Mesodermal cell (in vitro differentiated cells): ENCODE measurements around the gene AKT2.

ENCODE experiments used
- H3K27ac ChIP-seq: 2 replicates; pipeline ENCODE4 v1.7.0; 2013; ENCODE audit warnings: mild to moderate bottlenecking, low read depth, low read length, moderate library complexity; ENCODE audit not compliant: severe bottlenecking
- H3K36me3 ChIP-seq: 2 replicates; pipeline ENCODE4 v1.7.1; 2013; ENCODE audit warnings: mild to moderate bottlenecking, low read length, moderate library complexity; ENCODE audit not compliant: control insufficient read depth, insufficient read depth
- H3K4me1 ChIP-seq: one replicate; pipeline ENCODE4 v1.7.1; 2013; ENCODE audit warnings: mild to moderate bottlenecking, low read length; ENCODE audit not compliant: insufficient read depth, control insufficient read depth, poor library complexity, severe bottlenecking
- H3K4me3 ChIP-seq: 2 replicates; pipeline ENCODE4 v1.7.0; 2013; ENCODE audit warnings: low read length, control low read depth, mild to moderate bottlenecking; ENCODE audit not compliant: insufficient read depth, poor library complexity, severe bottlenecking; ENCODE audit errors: extremely low read depth
- H3K9me3 ChIP-seq: 2 replicates; pipeline ENCODE4 v1.7.1; 2013; ENCODE audit warnings: mild to moderate bottlenecking, low read length, moderate library complexity; ENCODE audit not compliant: control insufficient read depth
- WGBS, 2 experiments: methylation state at CpG; one replicate each; pipeline ENCODE4 v1.1.5; 2013; ENCODE audit warnings: missing lambda C conversion rate in 2 of 2; ENCODE audit not compliant: insufficient coverage in 2 of 2; 5-methylcytosine and 5-hydroxymethylcytosine counted together

AKT2 gene

DNA sequence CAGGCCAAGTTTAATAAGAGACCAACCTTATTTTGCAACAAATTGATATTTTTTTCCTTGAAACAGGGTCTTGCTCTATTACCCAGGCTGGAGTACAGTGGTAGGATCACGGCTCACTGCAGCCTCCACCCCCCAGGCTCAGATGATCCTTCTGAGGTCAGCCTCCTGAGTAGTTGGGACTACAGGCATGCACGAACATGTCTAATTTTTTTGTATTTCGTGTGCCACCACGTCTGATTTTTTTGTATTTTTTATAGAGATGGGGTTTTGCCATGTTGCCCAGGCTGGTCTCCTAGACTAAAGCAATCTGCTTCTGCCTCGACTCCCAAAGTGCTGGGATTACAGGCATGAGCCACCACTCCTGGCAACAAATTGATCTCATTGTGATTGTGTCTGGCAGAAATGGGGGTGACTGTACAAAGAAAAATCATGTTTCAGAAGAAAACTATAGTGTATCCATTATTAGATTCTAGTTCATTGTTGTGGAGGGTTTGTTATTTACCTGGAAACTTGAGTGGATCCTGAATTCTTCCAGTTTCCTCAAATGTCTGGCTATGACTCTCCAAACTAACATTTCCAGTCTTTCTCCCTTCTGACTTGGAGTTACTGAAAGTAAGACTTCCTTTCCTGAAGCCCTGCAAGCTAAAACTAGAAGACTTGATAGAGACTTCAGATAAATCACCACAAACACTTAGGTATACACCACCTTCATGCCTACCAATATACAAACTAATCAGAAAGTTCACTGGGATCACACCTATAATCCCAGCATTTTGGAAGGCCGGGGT lies 17.3 kb upstream of the AKT2 start:
- no peak overlapping the region for H3K4me3 ChIP-seq
- no peaks in the 10 kb centered on the region for H3K4me1 ChIP-seq
- 60 to 85% methylated on average over 4 of the region's 6 CpGs for WGBS, 2 experiments
- H3K9me3 ChIP-seq, result no peaks in the 10 kb centered on the region
- H3K36me3 ChIP-seq, result no peaks in the 10 kb centered on the region
- no peak overlapping the region for H3K27ac ChIP-seq

DNA sequence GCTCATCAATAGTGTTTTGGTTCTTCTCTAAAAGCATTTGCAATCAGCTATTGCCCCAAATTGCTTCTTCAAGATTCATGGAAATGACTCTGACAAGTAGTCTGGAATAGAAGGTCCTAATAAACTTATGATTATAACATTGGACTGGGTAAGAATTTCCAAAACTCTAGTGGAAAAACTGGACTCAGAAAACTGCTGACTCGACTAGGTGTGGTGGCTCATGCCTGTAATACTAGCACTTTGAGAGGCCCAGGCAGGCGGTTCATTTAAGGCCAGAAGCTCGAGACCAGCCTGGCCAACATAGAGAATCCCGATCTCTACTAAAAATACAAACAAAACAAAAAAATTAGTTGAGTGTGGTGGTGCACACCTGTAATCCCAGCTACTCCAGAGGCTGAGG lies 15.5 kb upstream of the AKT2 start:
- no peaks in the 10 kb centered on the region for H3K9me3 ChIP-seq
- WGBS, 2 experiments, result 78 to 100% methylated on average over 1 to 3 of the region's 4 CpGs
- H3K27ac ChIP-seq, result no peak overlapping the region
- no peaks in the 10 kb centered on the region for H3K4me1 ChIP-seq
- no peaks in the 10 kb centered on the region for H3K36me3 ChIP-seq
- H3K4me3 ChIP-seq, result no peak overlapping the region

GRCh38 chr19:40298026-40298425 lies 12.9 kb upstream of the AKT2 start:
- no peak overlapping the region for H3K27ac ChIP-seq
- H3K9me3 ChIP-seq, result no peaks in the 10 kb centered on the region
- WGBS, 2 experiments, result 100% methylated on average over 1 to 2 of the region's 3 CpGs
- no peaks in the 10 kb centered on the region for H3K36me3 ChIP-seq
- H3K4me1 ChIP-seq, result no peaks in the 10 kb centered on the region
- H3K4me3 ChIP-seq, result no peak overlapping the region

DNA sequence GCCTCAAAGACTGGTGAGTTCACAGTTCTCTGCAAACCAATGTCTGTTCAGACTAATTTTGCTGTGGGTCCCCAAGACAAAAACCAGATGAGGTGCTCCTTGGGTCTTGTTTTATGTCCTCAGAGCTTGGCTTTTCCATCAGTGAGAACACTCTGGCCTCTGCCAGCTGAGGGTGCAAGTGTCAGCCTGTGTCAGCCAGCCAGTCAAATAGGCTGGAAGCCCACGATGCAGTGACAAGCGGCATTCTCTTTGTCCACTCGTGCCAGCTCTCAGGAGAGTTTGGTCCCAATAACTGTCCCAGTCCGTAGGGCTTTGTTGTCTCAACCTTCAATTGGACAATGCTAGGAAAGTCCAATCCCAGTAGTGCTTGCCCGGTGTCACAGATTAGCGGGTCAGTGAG lies 9.4 kb upstream of the AKT2 start:
- Histone ChIP-seq H3K9me3 (no peaks in the 10 kb centered on the region), H3K4me3 (no peak overlapping the region), H3K4me1 (no peaks in the 10 kb centered on the region), H3K27ac (no peak overlapping the region), H3K36me3 (no peaks in the 10 kb centered on the region)
- WGBS, 2 experiments, result 87% methylated on average over 6 of the region's 6 CpGs

GRCh38 chr19:40286971-40287421 lies 1.9 kb upstream of the AKT2 start:
- Histone ChIP-seq H3K9me3 (no peaks in the 10 kb centered on the region), H3K4me1 (peaks cover 24% of the 10 kb centered on the region), H3K4me3 (no peak overlapping the region), H3K27ac (peak overlapping the region; percentile 62), H3K36me3 (peaks cover 7% of the 10 kb centered on the region)
- WGBS, 2 experiments, result 95 to 96% methylated on average over 6 of the region's 8 CpGs

GRCh38 chr19:40286235-40286970 lies 1.3 kb upstream of the AKT2 start:
- WGBS, 2 experiments, result 94 to 96% methylated on average over 5 to 12 of the region's 16 CpGs
- peaks cover 13% of the 10 kb centered on the region for H3K36me3 ChIP-seq
- H3K27ac ChIP-seq, result peak overlapping the region; percentile 97
- H3K4me1 ChIP-seq, result peaks cover 24% of the 10 kb centered on the region
- no peak overlapping the region for H3K4me3 ChIP-seq
- no peaks in the 10 kb centered on the region for H3K9me3 ChIP-seq

DNA sequence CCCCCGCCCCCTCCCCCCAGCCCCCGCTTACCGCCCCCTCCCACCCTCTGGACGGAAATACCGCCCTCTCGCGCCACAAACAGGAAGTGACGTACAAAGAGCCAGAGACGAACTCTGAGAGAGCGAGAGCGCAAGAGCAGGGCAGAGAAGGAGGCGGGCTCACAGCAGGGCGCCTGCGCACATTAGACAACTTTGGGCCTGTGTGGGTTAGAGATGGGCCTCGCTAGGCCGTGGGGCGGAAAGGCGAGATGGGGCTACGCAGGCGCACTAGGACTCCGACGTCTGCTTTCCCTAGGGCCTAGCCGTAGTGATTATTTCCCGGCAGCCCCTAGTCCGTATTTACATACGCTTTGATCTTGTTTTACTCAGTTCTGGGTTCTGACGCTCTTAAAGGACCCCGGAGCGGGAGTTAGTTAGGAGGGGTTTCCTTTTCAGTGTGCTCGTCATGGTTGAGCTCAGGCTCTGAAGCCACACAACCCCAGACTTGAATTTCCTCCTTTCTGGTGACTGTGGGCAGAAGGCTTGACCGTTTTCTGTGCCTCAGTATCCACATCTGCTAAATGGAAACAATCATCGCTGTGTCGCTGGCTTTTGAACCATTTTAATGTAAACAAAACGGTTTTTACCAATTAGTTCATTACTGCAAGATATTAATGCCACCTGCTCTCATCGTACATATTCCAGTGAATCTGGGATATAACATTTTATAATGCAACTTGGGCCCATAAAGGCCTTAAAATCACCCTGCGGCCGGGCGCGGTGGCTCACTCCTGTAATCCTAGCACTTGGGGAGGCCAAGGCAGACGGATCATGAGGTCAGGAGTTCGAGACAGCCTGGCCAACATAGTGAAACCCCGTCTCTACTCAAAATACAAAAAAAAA lies 449 bp upstream of the AKT2 start:
- H3K4me3 ChIP-seq, result peak overlapping the region; percentile 94
- 13 to 18% methylated on average over 20 to 29 of the region's 42 CpGs for WGBS, 2 experiments
- H3K9me3 ChIP-seq, result no peaks in the 10 kb centered on the region
- H3K36me3 ChIP-seq, result peaks cover 14% of the 10 kb centered on the region
- H3K4me1 ChIP-seq, result peaks cover 24% of the 10 kb centered on the region
- peak overlapping the region; percentile 97 for H3K27ac ChIP-seq

GRCh38 chr19:40284251-40284500 lies 969 bp downstream of the AKT2 start:
- peaks cover 27% of the 10 kb centered on the region for H3K4me1 ChIP-seq
- peaks cover 18% of the 10 kb centered on the region for H3K36me3 ChIP-seq
- 5 to 22% methylated on average over 2 to 3 of the region's 4 CpGs for WGBS, 2 experiments
- peak overlapping the region; percentile 94 for H3K4me3 ChIP-seq
- H3K9me3 ChIP-seq, result no peaks in the 10 kb centered on the region
- H3K27ac ChIP-seq, result peak overlapping the region; percentile 97

GRCh38 chr19:40283414-40284250 lies 1.5 kb downstream of the AKT2 start:
- Histone ChIP-seq H3K4me3 (peak overlapping the region; percentile 94), H3K4me1 (peaks cover 27% of the 10 kb centered on the region), H3K36me3 (peaks cover 20% of the 10 kb centered on the region), H3K27ac (peak overlapping the region; percentile 97), H3K9me3 (no peaks in the 10 kb centered on the region)
- WGBS, 2 experiments, result 92 to 96% methylated on average over 7 to 9 of the region's 12 CpGs

DNA sequence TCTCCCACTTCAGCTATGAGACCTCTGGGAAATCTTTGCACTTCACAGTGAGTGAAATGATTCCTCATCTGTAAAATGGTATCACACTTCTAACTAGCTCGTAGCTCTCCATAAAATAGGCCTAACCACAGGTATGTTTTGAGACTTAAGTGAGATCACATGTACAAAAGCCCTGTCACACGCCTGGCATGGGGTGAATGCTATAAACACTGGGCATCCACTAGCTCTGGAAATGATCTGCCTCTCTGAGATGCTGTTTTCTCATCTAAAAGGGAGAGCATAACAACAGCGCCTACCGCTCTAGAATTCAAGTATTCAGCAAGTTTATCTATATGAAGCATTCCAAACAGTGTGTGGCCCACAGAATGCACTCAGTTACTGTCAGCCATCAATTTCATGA lies 2.2 kb downstream of the AKT2 start:
- no peak overlapping the region for H3K4me3 ChIP-seq
- H3K4me1 ChIP-seq, result peaks cover 27% of the 10 kb centered on the region
- peaks cover 20% of the 10 kb centered on the region for H3K36me3 ChIP-seq
- WGBS, 2 experiments, result 96 to 100% methylated on average over 3 to 4 of the region's 4 CpGs
- no peak overlapping the region for H3K27ac ChIP-seq
- no peaks in the 10 kb centered on the region for H3K9me3 ChIP-seq
